Keratinocyte (primary cell): Measurements from ENCODE around the gene ATP5ME. TPM values are rescaled to one million over a fixed set of nuclear protein-coding genes. Genes with fewer than 3 reads are reported as not detected.

ENCODE experiments used
- DNase-seq: peaks from one replicate; pipeline ENCODE4 v3.0.0-alpha.2; 2011; ENCODE audit warnings: low read depth, missing footprints, low spot score
- FAIRE-seq: peaks from 2 replicates; lab custom pipeline; 2011; peaks lifted over from hg19 to GRCh38; lab: Jason Lieb, UNC
- H2AFZ ChIP-seq: 2 replicates; pipeline ENCODE4 v1.6.0; 2012; ENCODE audit warnings: low read length, control low read depth, inconsistent platforms; ENCODE audit not compliant: control insufficient read depth
- H3K27ac ChIP-seq: 2 replicates; pipeline ENCODE4 v1.5.1; 2011; ENCODE audit warnings: low read length; ENCODE audit not compliant: control insufficient read depth, insufficient read depth
- H3K27me3 ChIP-seq: 3 replicates; pipeline ENCODE4 v1.6.0; 2011; ENCODE audit warnings: low read length; ENCODE audit not compliant: control insufficient read depth, insufficient read depth; ENCODE audit errors: extremely low read depth
- H3K36me3 ChIP-seq, 2 experiments: 2 replicates in 1 of 2; 3 replicates in 1 of 2; pipeline ENCODE4 v1.5.1; 2011; ENCODE audit warnings: low read length in 2 of 2, mild to moderate bottlenecking in 1 of 2; ENCODE audit not compliant: control insufficient read depth in 2 of 2, insufficient read depth in 2 of 2; ENCODE audit errors: extremely low read depth in 1 of 2
- H3K4me1 ChIP-seq: 3 replicates; pipeline ENCODE4 v1.5.1; 2011; ENCODE audit warnings: low read length; ENCODE audit not compliant: control insufficient read depth, insufficient read depth; ENCODE audit errors: extremely low read depth
- H3K4me2 ChIP-seq: 3 replicates; pipeline ENCODE4 v1.6.0; 2011; ENCODE audit warnings: low read depth, low read length; ENCODE audit not compliant: control insufficient read depth, insufficient read depth; ENCODE audit errors: extremely low read depth
- H3K4me3 ChIP-seq, 3 experiments: fragments of 200-600 bp in 1 of 3; sonication (generic) in 1 of 3; 2 replicates in 2 of 3; 3 replicates in 1 of 3; pipeline ENCODE4 v1.5.1; 2011 to 2016; ENCODE audit warnings: low read length in 3 of 3, mild to moderate bottlenecking in 3 of 3, control low read depth in 2 of 3, inconsistent platforms in 1 of 3, low read depth in 1 of 3, mixed read lengths in 1 of 3, mixed run types in 1 of 3, moderate library complexity in 1 of 3; ENCODE audit not compliant: control insufficient read depth in 2 of 3, insufficient read depth in 2 of 3; ENCODE audit errors: extremely low read depth in 1 of 3
- H3K79me2 ChIP-seq: 2 replicates; pipeline ENCODE4 v1.6.0; 2012; ENCODE audit warnings: low read length; ENCODE audit not compliant: control insufficient read depth, insufficient read depth
- H3K9ac ChIP-seq: 3 replicates; pipeline ENCODE4 v1.6.0; 2011; ENCODE audit warnings: low read length; ENCODE audit not compliant: control insufficient read depth, insufficient read depth; ENCODE audit errors: extremely low read depth
- H3K9me1 ChIP-seq: 3 replicates; pipeline ENCODE4 v1.6.0; 2011; ENCODE audit warnings: low read length; ENCODE audit not compliant: control insufficient read depth, insufficient read depth; ENCODE audit errors: extremely low read depth
- H3K9me3 ChIP-seq: 2 replicates; pipeline ENCODE4 v1.5.1; 2012; ENCODE audit warnings: low read depth, low read length; ENCODE audit not compliant: control insufficient read depth
- H4K20me1 ChIP-seq: 3 replicates; pipeline ENCODE4 v1.6.0; 2011; ENCODE audit warnings: low read length; ENCODE audit not compliant: control insufficient read depth, insufficient read depth; ENCODE audit errors: extremely low read depth
- EZH2 ChIP-seq: IDR thresholded peaks from one replicate; pipeline ENCODE4 v1.6.1; 2012; ENCODE audit warnings: inconsistent platforms, mild to moderate bottlenecking, low read length, moderate library complexity
- dilution Hi-C: fragments of 300-500 bp; cut with MboI; formaldehyde crosslinking; loops from one replicate; pipeline ENCODE4 v1.7.0; 2020; ENCODE audit warnings: low sequenced_read_pairs; ENCODE audit not compliant: extremely low pct_ligation_motif_present
- polyA plus RNA-seq, 5 experiments: library from polyadenylated mRNA; depleted of rRNA in 3 of 5; stranded (reverse) in 3 of 5; stranded (forward) in 1 of 5; unstranded in 1 of 5; fragments of >200 nt; gene quantifications; 1 replicate in 1 of 5; 2 replicates in 3 of 5; 3 replicates in 1 of 5; pipeline versions ENCODE4 v1.2.1 to v1.2.3, GENCODE V29; 2011 to 2012; ENCODE audit warnings: missing spikeins in 2 of 5, low read depth in 1 of 5, low replicate concordance in 1 of 5
- TF ChIP-seq, protein P1 (sequence below), 3 experiments: IDR thresholded peaks in 1 of 3; conservative IDR thresholded peaks in 1 of 3; optimal IDR thresholded peaks in 1 of 3; 2 replicates in 2 of 3; 3 replicates in 1 of 3; pipeline versions ENCODE3 to v1.5.1; 2011; ENCODE audit warnings: low read length in 3 of 3, mild to moderate bottlenecking in 3 of 3, moderate library complexity in 2 of 3, control low read depth in 1 of 3, inconsistent platforms in 1 of 3; ENCODE audit not compliant: insufficient read depth in 2 of 3; ENCODE audit errors: extremely low read depth in 1 of 3

ATP5ME gene
- polyA plus RNA-seq, 1 donor (not counting 4 experiments of a cell fraction or from before 2014, with no cell fraction given), result 438 TPM

DNA sequence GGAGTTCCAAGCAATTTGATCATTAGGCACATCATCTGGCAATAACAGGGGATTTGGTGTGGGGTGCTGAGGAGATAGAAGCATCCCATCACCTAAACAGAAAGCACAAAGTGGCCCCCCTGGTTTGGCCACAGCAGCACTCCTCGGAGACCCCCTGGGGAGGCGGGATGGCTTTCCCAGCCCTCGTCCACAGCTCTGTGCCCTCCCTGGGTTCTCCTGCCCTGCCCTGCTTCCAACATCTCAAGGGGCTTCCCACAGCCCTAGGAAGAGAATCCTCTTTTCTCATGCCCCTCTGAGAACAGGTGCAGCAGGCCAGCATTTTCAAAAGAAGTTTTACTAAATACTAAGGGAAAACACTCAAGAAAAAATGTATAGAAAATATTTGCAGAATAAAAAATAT lies 12.8 kb downstream of the ATP5ME start:
- Histone ChIP-seq H3K36me3 (no peaks in the 10 kb centered on the region), H4K20me1 (no peaks in the 10 kb centered on the region), H3K27me3 (peaks cover 18% of the 10 kb centered on the region), H3K4me1 (no peaks in the 10 kb centered on the region), H3K9me1 (no peaks in the 10 kb centered on the region), H3K79me2 (no peaks in the 10 kb centered on the region), H3K4me3 (no peak overlapping the region), H3K9me3 (peaks cover 3% of the 10 kb centered on the region), H3K4me2 (no peak overlapping the region), H3K27ac (no peak overlapping the region), H3K9ac (no peak overlapping the region), H2AFZ (no peak overlapping the region)
- DNase-seq (no peak), FAIRE-seq (no peak)
- TF ChIP-seq, protein P1, sequence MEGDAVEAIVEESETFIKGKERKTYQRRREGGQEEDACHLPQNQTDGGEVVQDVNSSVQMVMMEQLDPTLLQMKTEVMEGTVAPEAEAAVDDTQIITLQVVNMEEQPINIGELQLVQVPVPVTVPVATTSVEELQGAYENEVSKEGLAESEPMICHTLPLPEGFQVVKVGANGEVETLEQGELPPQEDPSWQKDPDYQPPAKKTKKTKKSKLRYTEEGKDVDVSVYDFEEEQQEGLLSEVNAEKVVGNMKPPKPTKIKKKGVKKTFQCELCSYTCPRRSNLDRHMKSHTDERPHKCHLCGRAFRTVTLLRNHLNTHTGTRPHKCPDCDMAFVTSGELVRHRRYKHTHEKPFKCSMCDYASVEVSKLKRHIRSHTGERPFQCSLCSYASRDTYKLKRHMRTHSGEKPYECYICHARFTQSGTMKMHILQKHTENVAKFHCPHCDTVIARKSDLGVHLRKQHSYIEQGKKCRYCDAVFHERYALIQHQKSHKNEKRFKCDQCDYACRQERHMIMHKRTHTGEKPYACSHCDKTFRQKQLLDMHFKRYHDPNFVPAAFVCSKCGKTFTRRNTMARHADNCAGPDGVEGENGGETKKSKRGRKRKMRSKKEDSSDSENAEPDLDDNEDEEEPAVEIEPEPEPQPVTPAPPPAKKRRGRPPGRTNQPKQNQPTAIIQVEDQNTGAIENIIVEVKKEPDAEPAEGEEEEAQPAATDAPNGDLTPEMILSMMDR (optimal IDR thresholded peaks at IDR 0.05 in 1 of 3, IDR thresholded peaks at IDR 0.05 in 1 of 3, conservative IDR thresholded peaks at IDR 0.05 in 1 of 3; ENCODE audit: extremely low read depth in 1 of 3, insufficient read depth in 2 of 3, low read length in 3 of 3), result no peak
- TF ChIP-seq EZH2, result no peak
- dilution Hi-C loops, result no loop called here

DNA sequence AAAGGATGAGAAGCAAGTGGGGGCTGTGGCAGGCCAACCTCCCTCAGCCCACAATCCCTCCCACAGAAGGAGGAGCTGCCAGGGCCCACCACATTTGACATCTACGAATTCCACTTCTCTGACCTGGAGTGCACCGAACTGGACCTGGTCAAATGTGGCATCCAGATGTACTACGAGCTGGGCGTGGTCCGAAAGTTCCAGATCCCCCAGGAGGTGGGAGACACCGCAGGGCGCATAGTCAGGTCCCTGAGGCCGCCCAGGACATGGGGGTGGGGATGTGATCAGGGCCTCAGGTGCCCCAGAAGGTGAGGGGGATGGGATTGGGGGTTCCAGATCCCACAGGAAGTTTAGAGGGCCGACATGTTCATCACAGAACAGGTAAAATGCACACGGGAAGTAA lies 13.7 kb downstream of the ATP5ME start:
- no peaks in the 10 kb centered on the region for H3K4me1 ChIP-seq
- no peaks in the 10 kb centered on the region for H3K79me2 ChIP-seq
- H3K4me2 ChIP-seq, result no peak overlapping the region
- TF ChIP-seq, protein P1 (optimal IDR thresholded peaks at IDR 0.05 in 1 of 3, IDR thresholded peaks at IDR 0.05 in 1 of 3, conservative IDR thresholded peaks at IDR 0.05 in 1 of 3; ENCODE audit: extremely low read depth in 1 of 3, insufficient read depth in 2 of 3, low read length in 3 of 3), result no peak
- TF ChIP-seq EZH2, result no peak
- H2AFZ ChIP-seq, result no peak overlapping the region
- no peaks in the 10 kb centered on the region for H3K9me1 ChIP-seq
- H3K27ac ChIP-seq, result no peak overlapping the region
- peaks cover 18% of the 10 kb centered on the region for H3K27me3 ChIP-seq
- no peaks in the 10 kb centered on the region for H3K36me3 ChIP-seq
- dilution Hi-C loops, result no loop called here
- DNase-seq (no peak), FAIRE-seq (no peak)
- no peak overlapping the region for H3K4me3 ChIP-seq
- H4K20me1 ChIP-seq, result no peaks in the 10 kb centered on the region
- H3K9ac ChIP-seq, result no peak overlapping the region
- peaks cover 3% of the 10 kb centered on the region for H3K9me3 ChIP-seq
